CD4-positive, alpha-beta memory T cell (primary cell): ENCODE data around the gene TMSB4X. TPM values are rescaled to one million over a fixed set of nuclear protein-coding genes. Genes with fewer than 3 reads are reported as not detected.

Source experiments
- CTCF ChIA-PET: fragments of 350-600 bp; sonication (Branson Sonifier 250); formaldehyde crosslinking; loops from one replicate; lab custom pipeline; 2021; ENCODE audit warnings: inconsistent platforms; ENCODE audit not compliant: partially characterized antibody; lab: Charles Lee
- POLR2A ChIA-PET: fragments of 350-600 bp; sonication (Branson Sonifier 250); formaldehyde crosslinking; loops from one replicate; lab custom pipeline; 2021; ENCODE audit not compliant: partially characterized antibody; lab: Charles Lee
- DNase-seq, 5 donors: peaks; one replicate each; pipeline versions ENCODE4 v3.0.0 to v3.0.0-alpha.2; 2020 to 2022; ENCODE audit warnings: mixed read lengths in 1 of 5
- H3K27ac ChIP-seq: one replicate; pipeline ENCODE4 v1.7.0; 2013; ENCODE audit warnings: low read depth, low read length
- H3K27me3 ChIP-seq: 2 replicates; pipeline ENCODE4 v1.7.0; 2013; ENCODE audit warnings: mild to moderate bottlenecking, low read length, moderate library complexity; ENCODE audit not compliant: insufficient read depth
- H3K36me3 ChIP-seq: 2 replicates; pipeline ENCODE4 v1.7.0; 2013; ENCODE audit warnings: mild to moderate bottlenecking, low read length, moderate library complexity; ENCODE audit not compliant: insufficient read depth
- H3K4me1 ChIP-seq: 2 replicates; pipeline ENCODE4 v1.7.0; 2013; ENCODE audit warnings: mild to moderate bottlenecking, low read length, moderate library complexity; ENCODE audit not compliant: insufficient read depth
- H3K4me3 ChIP-seq, 2 donors: one replicate each; pipeline ENCODE4 v1.7.0; 2013; ENCODE audit warnings: low read length in 2 of 2, mild to moderate bottlenecking in 1 of 2
- H3K9me3 ChIP-seq, 2 donors: one replicate each; pipeline ENCODE4 v1.7.0; 2013; ENCODE audit warnings: low read length in 2 of 2, control low read depth in 1 of 2; ENCODE audit not compliant: control insufficient read depth in 1 of 2
- H3K27ac Mint-ChIP-seq, 7 donors: one replicate each; pipeline ENCODE4 v1.8.0; 2020 to 2021; ENCODE audit warnings: mixed read lengths in 7 of 7, mild to moderate bottlenecking in 6 of 7, inconsistent platforms in 3 of 7, moderate library complexity in 3 of 7
- H3K27me3 Mint-ChIP-seq, 2 donors: one replicate each; pipeline ENCODE4 v1.8.0; 2020 to 2021; ENCODE audit warnings: mixed read lengths in 2 of 2
- H3K36me3 Mint-ChIP-seq, 2 donors: one replicate each; pipeline ENCODE4 v1.8.0; 2020 to 2021; ENCODE audit warnings: mixed read lengths in 2 of 2, inconsistent platforms in 1 of 2, mild to moderate bottlenecking in 1 of 2
- H3K4me1 Mint-ChIP-seq, 4 donors: one replicate each; pipeline ENCODE4 v1.8.0; 2020 to 2021; ENCODE audit warnings: mixed read lengths in 4 of 4, mild to moderate bottlenecking in 1 of 4
- H3K4me3 Mint-ChIP-seq, 8 donors: one replicate each; pipeline ENCODE4 v1.8.0; 2020 to 2021; ENCODE audit warnings: mixed read lengths in 8 of 8, mild to moderate bottlenecking in 7 of 8, moderate library complexity in 6 of 8, inconsistent platforms in 3 of 8
- H3K9me3 Mint-ChIP-seq, 8 donors: one replicate each; pipeline ENCODE4 v1.8.0; 2020 to 2021; ENCODE audit warnings: mixed read lengths in 8 of 8, mild to moderate bottlenecking in 5 of 8, inconsistent platforms in 3 of 8, moderate library complexity in 1 of 8
- intact Hi-C: fragments of 100-400 bp; cut with micrococcal nuclease; formaldehyde crosslinking; loops from one replicate; pipeline ENCODE4 v1.15.1; 2023
- polyA plus RNA-seq, 2 donors: library from polyadenylated mRNA; unstranded; fragments of 300-500 nt; fragmentation: Illumina TruSeq; gene quantifications; one replicate each; pipeline ENCODE4 v1.2.3, GENCODE V29; 2021
- total RNA-seq, 2 experiments: library from RNA; stranded (reverse); gene quantifications; one replicate each; pipeline ENCODE4 v1.2.3, GENCODE V29; 2021

TMSB4X gene
- total and polyA plus RNA-seq, 4 experiments from 2014 or later: 4,851 to 36,115 (median 16,529) TPM

DNA sequence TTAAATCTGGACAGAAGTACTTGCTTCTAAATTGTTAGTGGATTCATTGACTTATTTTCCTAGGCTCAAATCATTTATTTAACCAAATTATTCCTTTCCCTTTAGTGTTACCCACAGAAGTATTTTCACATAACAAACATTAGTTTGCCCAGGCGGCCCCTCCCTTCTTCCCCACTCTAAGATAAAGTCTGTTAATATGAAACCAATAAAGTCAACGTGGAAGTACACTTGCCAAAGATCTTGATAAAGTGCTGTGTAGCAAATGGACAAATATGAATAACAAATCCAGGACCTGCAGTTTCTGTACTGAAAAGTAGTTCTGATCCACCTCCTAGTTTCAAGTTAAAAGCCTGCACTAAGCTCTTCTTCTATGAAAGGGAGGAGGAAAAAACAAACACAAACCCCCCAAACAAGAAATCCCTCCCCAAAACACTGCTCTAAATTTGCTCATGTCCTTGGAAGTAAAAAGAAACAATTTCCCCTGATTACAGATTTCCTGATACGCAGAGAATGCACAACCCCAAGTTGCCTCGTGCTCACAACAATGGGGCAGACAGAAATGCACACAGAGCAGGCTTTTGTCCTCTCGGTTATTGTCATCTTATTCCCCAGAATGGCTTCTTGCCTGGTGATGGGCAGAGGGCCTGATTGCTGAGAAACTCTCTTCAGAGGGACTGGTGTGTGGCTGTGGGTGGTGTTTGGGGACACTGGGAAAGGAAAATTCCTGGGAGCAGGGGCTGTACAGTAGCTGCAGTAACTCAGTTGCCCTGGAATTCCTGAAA, 23.2 kb downstream of the TMSB4X start:
- Histone ChIP-seq H3K4me3 (no peak overlapping the region), H3K9me3 (no peaks in the 10 kb centered on the region), H3K27ac (peak overlapping the region; percentile 64), H3K27me3 (no peaks in the 10 kb centered on the region), H3K36me3 (no peaks in the 10 kb centered on the region), H3K4me1 (peaks cover 84% of the 10 kb centered on the region)
- intact Hi-C loops: loop anchor here (2.0 kb wide), 1 partner anchor 15 kb away; no protein-coding TSS in a partner anchor
- no peaks in the 10 kb centered on the region for H3K27me3 Mint-ChIP-seq
- peak overlapping the region; percentile 83 to 96 (median 92) for H3K27ac Mint-ChIP-seq
- POLR2A ChIA-PET: interaction anchor here (1.0 to 8.7 kb wide), 11 partner anchors 10 to 93 kb away, joined by 3 to 426 read pairs (median 39); partner anchors contain the start of gene TMSB4X
- H3K4me3 Mint-ChIP-seq: peak overlapping the region; percentile 8 to 70 (median 58)
- H3K9me3 Mint-ChIP-seq: peaks cover 0 to 1% (median 0%) of the 10 kb centered on the region in 8 donors
- H3K36me3 Mint-ChIP-seq: no peaks in the 10 kb centered on the region
- H3K4me1 Mint-ChIP-seq: peaks cover 37 to 78% (median 64%) of the 10 kb centered on the region in 4 donors
- CTCF ChIA-PET: interaction anchor here (0.9 to 1.9 kb wide), 7 partner anchors 12 to 95 kb away, joined by 3 to 9 read pairs (median 4); no protein-coding TSS in a partner anchor
- no peak for DNase-seq

- H3K27me3 Mint-ChIP-seq: no peaks in the 10 kb centered on the region
- Histone ChIP-seq H3K4me3 (peak overlapping the region in 1 of 2 donors; percentile 2), H3K27ac (peak overlapping the region; percentile 72), H3K4me1 (peaks cover 82% of the 10 kb centered on the region), H3K27me3 (no peaks in the 10 kb centered on the region), H3K36me3 (no peaks in the 10 kb centered on the region), H3K9me3 (no peaks in the 10 kb centered on the region)
- intact Hi-C loops: loop anchor here (1.0 to 2.0 kb wide), 2 partner anchors 13 to 21 kb away; no protein-coding TSS in a partner anchor
- no peaks in the 10 kb centered on the region for H3K36me3 Mint-ChIP-seq
- peaks cover 36 to 80% (median 63%) of the 10 kb centered on the region in 4 donors for H3K4me1 Mint-ChIP-seq
- H3K4me3 Mint-ChIP-seq: peak overlapping the region; percentile 71 to 88 (median 78)
- peaks cover 0 to 1% (median 0%) of the 10 kb centered on the region in 8 donors for H3K9me3 Mint-ChIP-seq
- POLR2A ChIA-PET: interaction anchor here (1.0 to 8.7 kb wide), 16 partner anchors 8 to 92 kb away, joined by 3 to 426 read pairs (median 12); partner anchors contain the start of gene TMSB4X
- peak; percentile 53 to 76 (median 61) for DNase-seq
- CTCF ChIA-PET: interaction anchor here (0.9 to 4.5 kb wide), 4 partner anchors 21 to 92 kb away, joined by 3 to 21 read pairs (median 4); no protein-coding TSS in a partner anchor
- peak overlapping the region; percentile 91 to 98 (median 94) for H3K27ac Mint-ChIP-seq
Measured at GRCh38 chrX:12999422-12999821, 24.5 kb downstream of the TMSB4X start.

GRCh38 chrX:13000301-13000811, 25.4 kb downstream of the TMSB4X start:
- no peak overlapping the region for H3K4me3 ChIP-seq
- H3K27ac ChIP-seq: peak overlapping the region; percentile 72
- ChIA-PET CTCF (interaction anchor here (1.4 to 4.5 kb wide), 5 partner anchors 15 to 91 kb away, joined by 3 to 21 read pairs (median 7); no protein-coding TSS in a partner anchor), POLR2A (interaction anchor here (0.6 to 8.7 kb wide), 18 partner anchors 8 to 91 kb away, joined by 3 to 426 read pairs (median 6); partner anchors contain the start of gene TMSB4X)
- H3K27ac Mint-ChIP-seq: peak overlapping the region; percentile 91 to 98 (median 94)
- no peaks in the 10 kb centered on the region for H3K27me3 Mint-ChIP-seq
- H3K36me3 ChIP-seq: no peaks in the 10 kb centered on the region
- H3K9me3 ChIP-seq: no peaks in the 10 kb centered on the region
- no peaks in the 10 kb centered on the region for H3K9me3 Mint-ChIP-seq
- H3K4me1 Mint-ChIP-seq: peaks cover 45 to 84% (median 69%) of the 10 kb centered on the region in 4 donors
- no peaks in the 10 kb centered on the region for H3K36me3 Mint-ChIP-seq
- peaks cover 91% of the 10 kb centered on the region for H3K4me1 ChIP-seq
- peak overlapping the region; percentile 71 to 88 (median 78) for H3K4me3 Mint-ChIP-seq
- no peaks in the 10 kb centered on the region for H3K27me3 ChIP-seq
- DNase-seq: peak; percentile 55 to 68 (median 59)
- intact Hi-C loops: loop anchor here (2.0 to 5.0 kb wide), 2 partner anchors 37 to 50 kb away; no protein-coding TSS in a partner anchor

GRCh38 chrX:13001097-13001496, 26.2 kb downstream of the TMSB4X start:
- H3K4me1 Mint-ChIP-seq: peaks cover 50 to 86% (median 72%) of the 10 kb centered on the region in 4 donors

GRCh38 chrX:13001961-13002671, 27.2 kb downstream of the TMSB4X start:
- Histone ChIP-seq H3K27ac (no peak overlapping the region), H3K36me3 (no peaks in the 10 kb centered on the region), H3K4me3 (no peak overlapping the region), H3K9me3 (no peaks in the 10 kb centered on the region), H3K27me3 (no peaks in the 10 kb centered on the region), H3K4me1 (peaks cover 95% of the 10 kb centered on the region)
- Mint-ChIP-seq H3K27ac (peak overlapping the region; percentile 72 to 92 (median 86)), H3K36me3 (no peaks in the 10 kb centered on the region), H3K27me3 (no peaks in the 10 kb centered on the region), H3K9me3 (no peaks in the 10 kb centered on the region), H3K4me3 (peak overlapping the region in 5 of 8 donors; percentile 11 to 69 (median 39)), H3K4me1 (peaks cover 53 to 81% (median 69%) of the 10 kb centered on the region in 4 donors)
- intact Hi-C loops: loop anchor here (2.0 to 5.0 kb wide), 2 partner anchors 35 to 51 kb away; no protein-coding TSS in a partner anchor
- CTCF ChIA-PET: interaction anchor here (1.0 to 4.5 kb wide), 12 partner anchors 11 to 486 kb away, joined by 3 to 21 read pairs (median 4); no protein-coding TSS in a partner anchor
- DNase-seq: peak in 1 of 5 donors; percentile 75
- POLR2A ChIA-PET: interaction anchor here (0.9 to 8.7 kb wide), 17 partner anchors 7 to 89 kb away, joined by 3 to 426 read pairs (median 7); partner anchors contain the start of gene TMSB4X

More at GRCh38 chrX:13001097-13001496, 26.2 kb downstream of the TMSB4X start:
- ChIA-PET CTCF (interaction anchor here (1.1 to 4.5 kb wide), 9 partner anchors 10 to 91 kb away, joined by 3 to 21 read pairs (median 7); no protein-coding TSS in a partner anchor), POLR2A (interaction anchor here (0.6 to 8.7 kb wide), 16 partner anchors 8 to 90 kb away, joined by 3 to 426 read pairs (median 7); partner anchors contain the start of gene TMSB4X)
- H3K27me3 Mint-ChIP-seq: no peaks in the 10 kb centered on the region
- H3K27me3 ChIP-seq: no peaks in the 10 kb centered on the region
- H3K36me3 Mint-ChIP-seq: no peaks in the 10 kb centered on the region
- peaks cover 95% of the 10 kb centered on the region for H3K4me1 ChIP-seq
- H3K27ac Mint-ChIP-seq: peak overlapping the region; percentile 91 to 98 (median 94)
- H3K36me3 ChIP-seq: no peaks in the 10 kb centered on the region
- H3K9me3 ChIP-seq: no peaks in the 10 kb centered on the region
- peak overlapping the region in 5 of 8 donors; percentile 41 to 78 (median 59) for H3K4me3 Mint-ChIP-seq
- peak overlapping the region; percentile 72 for H3K27ac ChIP-seq
- intact Hi-C loops: loop anchor here (2.0 to 5.0 kb wide), 2 partner anchors 36 to 50 kb away; no protein-coding TSS in a partner anchor
- no peak overlapping the region for H3K4me3 ChIP-seq
- H3K9me3 Mint-ChIP-seq: no peaks in the 10 kb centered on the region
- no peak for DNase-seq
